ENCODE results near the gene TRIL.

GRCh38 chr7:28919510-28919909 is 38.6 kb downstream of the TRIL start:
- TF ChIP-seq TCF7L2 (IDR thresholded peaks at IDR 0.05; ENCODE audit: borderline replicate concordance, low read depth, low read length) (no peak), ZNF184 (tag by site-specific recombination; IDR thresholded peaks at IDR 0.05) (no peak), PATZ1 (tag by site-specific recombination; IDR thresholded peaks at IDR 0.05) (no peak), KLF10 (tag by site-specific recombination; IDR thresholded peaks at IDR 0.05) (no peak), ZNF274 (IDR thresholded peaks at IDR 0.05; ENCODE audit: low read length) (no peak), ZNF274 (tag by site-specific recombination; IDR thresholded peaks at IDR 0.05; ENCODE audit: borderline replicate concordance) (no peak), CTCF (tag by site-specific recombination; IDR thresholded peaks at IDR 0.05) (no peak), ZNF629 (tag by site-specific recombination; IDR thresholded peaks at IDR 0.05) (no peak), ZNF24 (tag by site-specific recombination; IDR thresholded peaks at IDR 0.05) (no peak), ZNF501 (tag by site-specific recombination; IDR thresholded peaks at IDR 0.05) (no peak), ZNF704 (tag by site-specific recombination; IDR thresholded peaks at IDR 0.05) (no peak), ZBTB20 (tag by site-specific recombination; IDR thresholded peaks at IDR 0.05) (no peak), HOXA7 (CRISPR knock-in tag; IDR thresholded peaks at IDR 0.05; ENCODE audit: borderline replicate concordance) (no peak), ZNF324 (tag by site-specific recombination; IDR thresholded peaks at IDR 0.05) (no peak)

Measured in HEK293 (cell line).